Measurements from ENCODE around the gene FLT3.
"Not testable (repeated sequence)": the region's sequence is repeated elsewhere in the genome, so short reads cannot be mapped to it uniquely, and the experiment has no call there.

Gene FLT3

DNA sequence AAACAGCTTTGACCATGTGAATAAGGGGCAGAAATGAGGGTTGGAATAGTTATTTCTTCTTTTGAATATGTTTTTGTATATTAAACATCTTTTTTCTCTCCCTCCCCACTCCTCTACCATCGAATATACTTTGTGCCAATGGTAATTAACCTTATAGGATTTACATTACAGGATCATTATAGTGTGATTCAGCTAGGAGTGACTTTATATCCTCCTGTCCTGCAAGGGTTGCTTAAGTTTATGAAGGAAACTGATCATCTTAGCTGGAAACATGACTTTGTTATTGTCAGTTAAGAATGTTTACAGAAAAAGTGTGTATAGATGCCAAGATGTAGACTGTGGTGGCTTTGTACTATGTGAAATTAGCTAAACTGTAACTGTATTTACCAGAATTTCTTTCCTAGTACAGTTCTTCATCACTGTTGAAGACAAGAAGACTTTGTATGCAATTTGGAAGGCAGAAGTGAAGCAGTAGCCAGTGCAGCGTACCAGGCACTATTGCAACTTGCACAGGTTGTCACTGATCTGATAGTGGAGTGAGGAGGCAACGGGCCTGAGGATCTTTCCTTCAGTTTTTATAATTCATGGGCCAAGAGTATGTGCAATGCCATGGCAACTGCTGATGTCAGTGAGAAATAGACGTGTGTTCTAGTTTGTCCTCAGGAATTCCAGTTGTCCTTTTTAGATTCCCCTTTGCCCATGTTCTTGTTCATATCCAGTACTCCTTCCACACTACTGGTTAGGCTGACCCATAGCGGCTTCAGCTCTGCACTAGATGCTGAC is 29.7 kb upstream of the FLT3 start:
- Histone ChIP-seq H3K27me3 (ENCODE audit: control insufficient read depth in 1 of 2, insufficient read depth in 2 of 2, low read length in 2 of 2) (no peaks in the 10 kb centered on the region), H3K9me3 (ENCODE audit: control insufficient read depth in 2 of 2, low read length in 2 of 2) (no peaks in the 10 kb centered on the region), H3K9ac (ENCODE audit: low read length in 2 of 2) (no peak overlapping the region), H3K27ac (ENCODE audit: low read length) (no peak overlapping the region), H3K4me3 (ENCODE audit: low read length in 2 of 2) (no peak overlapping the region), H3K4me1 (ENCODE audit: control insufficient read depth, insufficient read depth, low read length) (no peaks in the 10 kb centered on the region), H3K36me3 (ENCODE audit: control insufficient read depth in 2 of 2, insufficient read depth in 2 of 2, low read length in 2 of 2) (no peaks in the 10 kb centered on the region)

DNA sequence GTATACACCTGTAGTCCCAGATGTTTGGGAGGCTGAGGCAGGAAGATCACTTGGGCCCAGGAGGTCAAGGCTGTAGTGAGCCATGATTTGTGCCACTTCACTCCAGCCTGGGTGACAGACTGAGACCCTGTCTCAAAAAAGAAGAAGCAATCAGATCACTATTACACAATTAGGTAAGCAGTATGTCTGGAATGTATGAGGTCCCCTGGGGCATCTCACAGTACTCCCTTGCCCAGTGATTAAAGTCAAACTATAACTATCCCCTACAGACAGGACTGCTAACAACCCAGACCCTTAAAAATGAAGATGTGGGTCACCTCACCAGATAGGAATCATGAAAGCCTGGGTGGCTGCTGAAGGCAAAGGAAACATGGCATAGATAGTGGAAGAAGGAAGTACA is 28.6 kb upstream of the FLT3 start:
- Histone ChIP-seq H3K9me3 (ENCODE audit: control insufficient read depth in 2 of 2, low read length in 2 of 2) (no peaks in the 10 kb centered on the region), H3K9ac (ENCODE audit: low read length in 2 of 2) (no peak overlapping the region), H3K27me3 (ENCODE audit: control insufficient read depth in 1 of 2, insufficient read depth in 2 of 2, low read length in 2 of 2) (no peaks in the 10 kb centered on the region), H3K4me1 (ENCODE audit: control insufficient read depth, insufficient read depth, low read length) (no peaks in the 10 kb centered on the region), H3K4me3 (ENCODE audit: low read length in 2 of 2) (no peak overlapping the region), H3K36me3 (ENCODE audit: control insufficient read depth in 2 of 2, insufficient read depth in 2 of 2, low read length in 2 of 2) (no peaks in the 10 kb centered on the region), H3K27ac (ENCODE audit: low read length) (no peak overlapping the region)

DNA sequence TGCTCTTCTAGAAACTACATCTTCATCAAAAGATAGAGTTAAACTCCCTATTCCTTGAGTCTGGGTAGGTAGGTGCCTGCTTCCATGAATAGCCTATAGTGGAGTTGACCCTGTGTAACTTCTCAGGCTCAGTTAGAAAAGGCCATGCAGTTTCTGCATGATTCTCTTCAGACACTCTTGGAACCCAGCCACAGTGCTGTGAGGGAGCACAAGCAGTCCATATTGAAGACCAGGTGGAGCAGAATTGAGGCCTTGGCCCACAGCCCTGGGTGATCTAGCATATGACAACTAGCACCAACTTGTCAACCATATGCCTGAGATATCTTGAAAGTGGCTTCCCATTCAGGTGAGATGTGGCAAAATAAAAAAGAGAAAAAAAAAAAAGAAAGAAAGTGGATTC is 27.7 kb upstream of the FLT3 start:
- Histone ChIP-seq H3K4me3 (ENCODE audit: low read length in 2 of 2) (no peak overlapping the region), H3K9ac (ENCODE audit: low read length in 2 of 2) (no peak overlapping the region), H3K27me3 (ENCODE audit: control insufficient read depth in 1 of 2, insufficient read depth in 2 of 2, low read length in 2 of 2) (no peaks in the 10 kb centered on the region), H3K9me3 (ENCODE audit: control insufficient read depth in 2 of 2, low read length in 2 of 2) (no peaks in the 10 kb centered on the region), H3K4me1 (ENCODE audit: control insufficient read depth, insufficient read depth, low read length) (no peaks in the 10 kb centered on the region), H3K36me3 (ENCODE audit: control insufficient read depth in 2 of 2, insufficient read depth in 2 of 2, low read length in 2 of 2) (no peaks in the 10 kb centered on the region), H3K27ac (ENCODE audit: low read length) (no peak overlapping the region)

DNA sequence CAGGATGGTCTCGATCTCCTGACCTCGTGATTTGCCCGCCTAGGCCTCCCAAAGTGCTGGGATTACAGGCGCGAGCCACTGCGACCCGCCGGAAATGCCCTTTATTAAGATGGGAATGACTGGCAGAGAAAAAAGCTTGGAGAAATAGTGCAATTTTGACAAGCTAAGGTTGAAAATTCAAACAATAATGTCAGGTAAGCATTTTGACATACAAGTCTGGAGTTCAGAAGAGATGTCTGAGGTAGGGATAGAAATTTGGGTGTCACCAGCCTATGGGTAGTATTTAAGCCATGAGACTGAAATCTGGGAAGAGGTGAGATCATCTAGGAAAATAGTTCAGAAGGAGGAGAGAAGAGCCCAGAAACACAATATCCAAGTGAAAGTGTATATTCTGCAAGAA is 20.8 kb upstream of the FLT3 start:
- H3K27me3 ChIP-seq (ENCODE audit: control insufficient read depth in 1 of 2, insufficient read depth in 2 of 2, low read length in 2 of 2): no peaks in the 10 kb centered on the region
- no peaks in the 10 kb centered on the region for H3K9me3 ChIP-seq (ENCODE audit: control insufficient read depth in 2 of 2, low read length in 2 of 2)
- H3K27ac ChIP-seq (ENCODE audit: low read length): no peak overlapping the region
- no peaks in the 10 kb centered on the region for H3K36me3 ChIP-seq (ENCODE audit: control insufficient read depth in 2 of 2, insufficient read depth in 2 of 2, low read length in 2 of 2)
- no peak overlapping the region for H3K4me3 ChIP-seq (ENCODE audit: low read length in 2 of 2)
- no peak overlapping the region for H3K9ac ChIP-seq (ENCODE audit: low read length in 2 of 2)
- peaks cover 3% of the 10 kb centered on the region for H3K4me1 ChIP-seq (ENCODE audit: control insufficient read depth, insufficient read depth, low read length)

DNA sequence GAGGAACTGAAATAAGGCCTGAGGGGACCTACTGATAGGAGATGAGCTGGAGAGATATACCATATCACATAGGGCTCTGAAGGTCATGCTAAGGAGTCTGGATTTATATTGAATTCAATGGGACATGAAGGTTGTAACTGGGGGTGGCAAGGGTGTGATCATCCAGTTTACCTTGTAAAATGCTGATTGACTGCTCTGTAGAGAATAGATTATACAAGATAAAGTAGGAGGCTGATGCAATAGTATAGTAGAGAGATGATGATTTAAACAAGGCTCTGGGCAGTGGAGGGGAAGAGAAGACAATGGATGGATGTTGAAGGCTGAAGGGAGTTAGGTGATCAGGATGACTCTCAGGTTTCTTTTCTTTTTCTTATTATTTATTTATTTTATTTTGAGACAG is 19.9 kb upstream of the FLT3 start:
- Histone ChIP-seq H3K9ac (ENCODE audit: low read length in 2 of 2) (no peak overlapping the region), H3K27ac (ENCODE audit: low read length) (no peak overlapping the region), H3K4me1 (ENCODE audit: control insufficient read depth, insufficient read depth, low read length) (peaks cover 3% of the 10 kb centered on the region), H3K36me3 (ENCODE audit: control insufficient read depth in 2 of 2, insufficient read depth in 2 of 2, low read length in 2 of 2) (no peaks in the 10 kb centered on the region), H3K27me3 (ENCODE audit: control insufficient read depth in 1 of 2, insufficient read depth in 2 of 2, low read length in 2 of 2) (no peaks in the 10 kb centered on the region), H3K4me3 (ENCODE audit: low read length in 2 of 2) (no peak overlapping the region), H3K9me3 (ENCODE audit: control insufficient read depth in 2 of 2, low read length in 2 of 2) (no peaks in the 10 kb centered on the region)

DNA sequence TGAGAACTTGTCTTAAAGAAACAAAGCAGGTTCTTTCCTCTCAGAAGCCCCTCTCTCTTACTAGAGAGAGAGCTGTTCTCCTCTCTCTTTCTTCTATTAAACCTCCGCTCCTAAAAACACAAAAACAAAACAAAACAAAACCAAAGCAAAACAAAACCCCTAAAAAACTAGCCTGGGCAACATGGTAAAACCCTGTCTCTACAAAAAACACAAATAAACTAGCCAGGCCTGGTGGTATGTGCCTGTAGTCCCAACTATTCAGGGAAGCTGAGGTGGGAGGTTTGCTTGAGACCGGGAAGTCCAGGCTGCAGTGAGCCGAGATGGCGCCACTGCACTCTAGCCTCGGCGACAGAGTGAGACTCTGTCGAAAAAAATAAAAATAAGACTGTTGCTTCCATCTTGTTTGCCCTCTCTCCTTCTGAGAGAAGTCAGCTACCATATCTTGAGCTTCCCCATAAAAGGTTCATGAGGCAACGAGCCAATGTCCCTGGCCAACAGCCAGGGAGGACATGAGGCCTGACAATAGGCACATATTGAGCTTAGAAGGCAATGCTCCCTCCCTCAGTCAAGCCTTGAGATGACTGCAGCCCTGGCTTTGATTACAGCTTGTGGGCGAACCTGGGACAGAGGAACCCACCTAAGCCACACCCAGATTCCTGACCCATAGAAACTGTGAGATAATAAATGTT is 17.5 kb upstream of the FLT3 start:
- H3K36me3 ChIP-seq (ENCODE audit: control insufficient read depth in 2 of 2, insufficient read depth in 2 of 2, low read length in 2 of 2): no peaks in the 10 kb centered on the region
- no peak overlapping the region for H3K27ac ChIP-seq (ENCODE audit: low read length)
- no peaks in the 10 kb centered on the region for H3K9me3 ChIP-seq (ENCODE audit: control insufficient read depth in 2 of 2, low read length in 2 of 2)
- peaks cover 3% of the 10 kb centered on the region for H3K4me1 ChIP-seq (ENCODE audit: control insufficient read depth, insufficient read depth, low read length)
- no peak overlapping the region for H3K4me3 ChIP-seq (ENCODE audit: low read length in 2 of 2)
- H3K27me3 ChIP-seq (ENCODE audit: control insufficient read depth in 1 of 2, insufficient read depth in 2 of 2, low read length in 2 of 2): no peaks in the 10 kb centered on the region
- no peak overlapping the region for H3K9ac ChIP-seq (ENCODE audit: low read length in 2 of 2)

DNA sequence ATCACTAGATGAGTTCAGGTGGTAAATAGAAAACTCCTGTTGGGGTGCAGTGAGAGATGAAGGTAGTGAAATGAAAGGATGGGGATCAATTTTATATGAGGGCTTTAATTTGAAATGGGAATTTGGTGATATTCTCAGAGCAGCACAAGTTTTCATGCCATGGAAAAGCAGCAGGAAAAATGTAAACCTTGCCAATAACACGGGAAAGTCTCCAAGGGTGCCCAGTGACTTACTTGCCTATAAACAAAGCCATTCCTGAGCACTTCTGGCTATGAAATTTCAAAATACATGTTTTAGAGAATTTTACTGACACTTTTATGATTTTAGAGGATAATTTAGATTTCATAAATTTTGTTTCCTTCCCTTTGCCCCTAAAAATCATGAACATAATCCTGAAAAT is 16.4 kb upstream of the FLT3 start:
- Histone ChIP-seq H3K9me3 (ENCODE audit: control insufficient read depth in 2 of 2, low read length in 2 of 2) (no peaks in the 10 kb centered on the region), H3K27ac (ENCODE audit: low read length) (no peak overlapping the region), H3K27me3 (ENCODE audit: control insufficient read depth in 1 of 2, insufficient read depth in 2 of 2, low read length in 2 of 2) (no peaks in the 10 kb centered on the region), H3K9ac (ENCODE audit: low read length in 2 of 2) (no peak overlapping the region), H3K4me3 (ENCODE audit: low read length in 2 of 2) (no peak overlapping the region), H3K36me3 (ENCODE audit: control insufficient read depth in 2 of 2, insufficient read depth in 2 of 2, low read length in 2 of 2) (no peaks in the 10 kb centered on the region), H3K4me1 (ENCODE audit: control insufficient read depth, insufficient read depth, low read length) (peaks cover 3% of the 10 kb centered on the region)

DNA sequence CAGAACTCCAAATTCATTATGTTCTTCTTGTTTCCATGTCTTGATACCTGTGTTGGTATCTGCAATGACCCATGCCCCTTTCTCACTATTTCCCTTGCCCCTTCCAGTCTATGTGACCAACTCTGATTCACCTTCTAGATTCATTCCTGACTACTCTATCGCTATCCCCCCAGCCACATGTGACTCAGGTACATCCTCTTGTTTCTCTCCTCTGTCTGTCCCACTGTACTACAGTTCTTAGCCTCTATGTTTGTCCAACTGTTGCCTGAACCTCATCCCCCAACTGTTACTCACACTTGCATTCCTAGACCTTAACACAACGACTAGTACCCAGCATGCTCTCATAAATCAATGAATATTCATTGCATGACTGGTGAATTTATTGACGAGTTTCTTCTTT is 10.0 kb upstream of the FLT3 start:
- Histone ChIP-seq H3K4me3 (ENCODE audit: low read length in 2 of 2) (no peak overlapping the region), H3K36me3 (ENCODE audit: control insufficient read depth in 2 of 2, insufficient read depth in 2 of 2, low read length in 2 of 2) (no peaks in the 10 kb centered on the region), H3K27me3 (ENCODE audit: control insufficient read depth in 1 of 2, insufficient read depth in 2 of 2, low read length in 2 of 2) (no peaks in the 10 kb centered on the region), H3K9me3 (ENCODE audit: control insufficient read depth in 2 of 2, low read length in 2 of 2) (no peaks in the 10 kb centered on the region), H3K27ac (ENCODE audit: low read length) (no peak overlapping the region), H3K9ac (ENCODE audit: low read length in 2 of 2) (no peak overlapping the region), H3K4me1 (ENCODE audit: control insufficient read depth, insufficient read depth, low read length) (no peaks in the 10 kb centered on the region)

DNA sequence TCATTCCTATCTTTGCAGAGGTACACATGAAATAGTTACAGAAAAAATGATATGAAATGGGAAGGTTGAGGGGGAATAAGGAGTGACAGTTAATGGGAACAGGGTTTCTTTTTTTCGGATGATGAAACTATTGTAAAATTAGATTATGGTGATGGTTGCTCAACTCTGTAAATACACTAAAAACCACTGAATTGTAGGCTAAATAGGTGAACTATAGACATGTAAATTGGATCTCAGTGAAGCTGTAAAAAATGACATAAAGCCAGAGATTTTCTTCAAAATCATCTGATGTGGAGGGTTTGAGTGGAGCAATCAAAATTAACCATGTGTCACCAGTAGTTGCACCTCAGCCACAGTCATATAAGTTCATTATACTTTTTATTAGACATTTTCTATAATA is 6.6 kb upstream of the FLT3 start:
- Histone ChIP-seq H3K4me1 (ENCODE audit: control insufficient read depth, insufficient read depth, low read length) (no peaks in the 10 kb centered on the region), H3K27ac (ENCODE audit: low read length) (no peak overlapping the region), H3K9me3 (ENCODE audit: control insufficient read depth in 2 of 2, low read length in 2 of 2) (no peaks in the 10 kb centered on the region), H3K36me3 (ENCODE audit: control insufficient read depth in 2 of 2, insufficient read depth in 2 of 2, low read length in 2 of 2) (no peaks in the 10 kb centered on the region), H3K27me3 (ENCODE audit: control insufficient read depth in 1 of 2, insufficient read depth in 2 of 2, low read length in 2 of 2) (peaks cover 0 to 2% of the 10 kb centered on the region in 2 donors), H3K4me3 (ENCODE audit: low read length in 2 of 2) (no peak overlapping the region), H3K9ac (ENCODE audit: low read length in 2 of 2) (no peak overlapping the region)

DNA sequence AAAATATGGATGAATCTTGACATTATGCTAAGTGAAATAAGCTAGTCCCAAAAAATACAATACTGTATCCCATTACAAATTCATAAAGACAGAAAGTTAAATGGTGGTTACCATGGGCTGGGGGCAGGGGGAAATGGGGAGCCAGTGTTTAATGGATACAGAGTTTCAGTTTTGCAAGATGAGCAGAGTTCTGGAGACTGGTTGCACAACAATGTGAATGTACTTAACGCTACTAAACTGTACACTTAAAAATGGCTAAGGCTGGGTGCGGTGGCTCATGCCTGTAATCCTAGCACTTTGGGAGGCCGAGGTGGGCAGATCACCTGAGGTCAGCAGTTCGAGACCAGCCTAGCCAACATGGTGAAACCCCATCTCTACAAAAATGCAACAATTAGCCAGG is 1.5 kb upstream of the FLT3 start:
- not testable (repeated sequence) for H3K36me3 ChIP-seq (ENCODE audit: control insufficient read depth in 2 of 2, insufficient read depth in 2 of 2, low read length in 2 of 2); H3K4me3 ChIP-seq (ENCODE audit: low read length in 2 of 2); H3K9ac ChIP-seq (ENCODE audit: low read length in 2 of 2); H3K27ac ChIP-seq (ENCODE audit: low read length); H3K9me3 ChIP-seq (ENCODE audit: control insufficient read depth in 2 of 2, low read length in 2 of 2)
- Histone ChIP-seq H3K27me3 (ENCODE audit: control insufficient read depth in 1 of 2, insufficient read depth in 2 of 2, low read length in 2 of 2) (peaks cover 15 to 35% of the 10 kb centered on the region in 2 donors), H3K4me1 (ENCODE audit: control insufficient read depth, insufficient read depth, low read length) (peaks cover 12% of the 10 kb centered on the region)

Measured in stomach smooth muscle (tissue), 2 donors.